Activated CD4-positive, alpha-beta memory T cell treated with anti-CD3 and anti-CD28 coated beads for 36 hours (primary cell): ENCODE measurements around the gene LMF1. TPM values are rescaled to one million over a fixed set of nuclear protein-coding genes. Genes with fewer than 3 reads are reported as not detected.

ENCODE experiments used
- CTCF ChIA-PET: fragments of 350-600 bp; sonication (Branson Sonifier 250); formaldehyde crosslinking; loops from one replicate; lab custom pipeline; 2021; ENCODE audit warnings: antibody characterized with exemption, inconsistent platforms; lab: Charles Lee
- POLR2A ChIA-PET: fragments of 350-600 bp; sonication (Branson Sonifier 250); formaldehyde crosslinking; loops from one replicate; lab custom pipeline; 2021; ENCODE audit warnings: antibody characterized with exemption; lab: Charles Lee
- DNase-seq: peaks from one replicate; pipeline ENCODE4 v3.0.0-alpha.2; 2020
- H3K27ac Mint-ChIP-seq: one replicate; pipeline ENCODE4 v1.8.0; 2021; ENCODE audit warnings: mixed read lengths
- H3K27me3 Mint-ChIP-seq: one replicate; pipeline ENCODE4 v1.8.0; 2021; ENCODE audit warnings: mixed read lengths
- H3K36me3 Mint-ChIP-seq: one replicate; pipeline ENCODE4 v1.8.0; 2021; ENCODE audit warnings: mixed read lengths
- H3K4me1 Mint-ChIP-seq: one replicate; pipeline ENCODE4 v1.8.0; 2021; ENCODE audit warnings: low read depth, mixed read lengths
- H3K4me3 Mint-ChIP-seq: one replicate; pipeline ENCODE4 v1.8.0; 2021; ENCODE audit warnings: mild to moderate bottlenecking, mixed read lengths
- H3K9me3 Mint-ChIP-seq: one replicate; pipeline ENCODE4 v1.8.0; 2021; ENCODE audit warnings: mixed read lengths
- intact Hi-C: fragments of 100-400 bp; cut with micrococcal nuclease; formaldehyde crosslinking; loops from one replicate; pipeline ENCODE4 v1.15.1; 2023
- total RNA-seq, 2 experiments: library from RNA; stranded (reverse); gene quantifications; one replicate each; pipeline ENCODE4 v1.2.3, GENCODE V29; 2021

Gene LMF1
- total RNA-seq, 2 experiments from 2014 or later: 14.4 to 15.4 TPM

- no peaks in the 10 kb centered on the region for H3K9me3 Mint-ChIP-seq
- intact Hi-C loops: loop anchor here (5.0 kb wide), 1 partner anchor 166 kb away; no protein-coding TSS in a partner anchor
- ChIA-PET CTCF (no interaction called here), POLR2A (no interaction called here)
- H3K36me3 Mint-ChIP-seq: no peaks in the 10 kb centered on the region
- H3K4me1 Mint-ChIP-seq: peaks cover 14% of the 10 kb centered on the region
- H3K27me3 Mint-ChIP-seq: no peaks in the 10 kb centered on the region
- no peak overlapping the region for H3K4me3 Mint-ChIP-seq
- no peak for DNase-seq
- no peak overlapping the region for H3K27ac Mint-ChIP-seq
Observed at GRCh38 chr16:973366-973765, 2.6 kb upstream of the LMF1 start.

GRCh38 chr16:972316-973002 lies 1.7 kb upstream of the LMF1 start:
- no peak for DNase-seq
- ChIA-PET CTCF (no interaction called here), POLR2A (no interaction called here)
- Mint-ChIP-seq H3K27ac (no peak overlapping the region), H3K36me3 (no peaks in the 10 kb centered on the region), H3K4me1 (peaks cover 15% of the 10 kb centered on the region), H3K27me3 (no peaks in the 10 kb centered on the region), H3K9me3 (no peaks in the 10 kb centered on the region), H3K4me3 (no peak overlapping the region)
- intact Hi-C loops: loop anchor here (5.0 kb wide), 1 partner anchor 165 kb away; no protein-coding TSS in a partner anchor

- Mint-ChIP-seq H3K4me3 (no peak overlapping the region), H3K27ac (no peak overlapping the region), H3K27me3 (no peaks in the 10 kb centered on the region), H3K36me3 (peaks cover 2% of the 10 kb centered on the region), H3K4me1 (peaks cover 15% of the 10 kb centered on the region), H3K9me3 (no peaks in the 10 kb centered on the region)
- CTCF ChIA-PET: no interaction called here
- POLR2A ChIA-PET: no interaction called here
- intact Hi-C loops: loop anchor here (1.0 to 5.0 kb wide), 4 partner anchors 9 to 165 kb away; partner anchors contain the start of gene SOX8
- no peak for DNase-seq
Observed at GRCh38 chr16:971981-972315, 1.2 kb upstream of the LMF1 start.

- no peak for DNase-seq
- no peak overlapping the region for H3K27ac Mint-ChIP-seq
- intact Hi-C loops: loop anchor here (1.0 to 5.0 kb wide), 4 partner anchors 10 to 164 kb away; partner anchors contain the start of gene SOX8
- peaks cover 15% of the 10 kb centered on the region for H3K4me1 Mint-ChIP-seq
- H3K27me3 Mint-ChIP-seq: no peaks in the 10 kb centered on the region
- no peaks in the 10 kb centered on the region for H3K9me3 Mint-ChIP-seq
- ChIA-PET CTCF (no interaction called here), POLR2A (no interaction called here)
- peaks cover 5% of the 10 kb centered on the region for H3K36me3 Mint-ChIP-seq
- H3K4me3 Mint-ChIP-seq: no peak overlapping the region
Observed at GRCh38 chr16:971582-971905, 760 bp upstream of the LMF1 start.

- no peaks in the 10 kb centered on the region for H3K27me3 Mint-ChIP-seq
- H3K27ac Mint-ChIP-seq: peak overlapping the region; percentile 33
- CTCF ChIA-PET: interaction anchor here (0.7 kb wide), 1 partner anchor 10 kb away, joined by 3 read pairs; no protein-coding TSS in a partner anchor
- peaks cover 3% of the 10 kb centered on the region for H3K9me3 Mint-ChIP-seq
- H3K4me3 Mint-ChIP-seq: peak overlapping the region; percentile 78
- POLR2A ChIA-PET: interaction anchor here (0.7 to 1.4 kb wide), 2 partner anchors 27 to 182 kb away, joined by 3 read pairs; partner anchors contain the start of genes CHTF18 and RPUSD1
- peaks cover 21% of the 10 kb centered on the region for H3K4me1 Mint-ChIP-seq
- H3K36me3 Mint-ChIP-seq: peaks cover 14% of the 10 kb centered on the region
- intact Hi-C loops: loop anchor here (2.0 to 5.0 kb wide), 3 partner anchors 26 to 163 kb away; no protein-coding TSS in a partner anchor
- DNase-seq: no peak
Observed at GRCh38 chr16:970386-970765, 408 bp downstream of the LMF1 start.

GRCh38 chr16:969508-970385 lies 1.0 kb downstream of the LMF1 start:
- intact Hi-C loops: loop anchor here (2.0 to 5.0 kb wide), 3 partner anchors 27 to 162 kb away; no protein-coding TSS in a partner anchor
- POLR2A ChIA-PET: interaction anchor here (0.7 to 1.4 kb wide), 2 partner anchors 28 to 181 kb away, joined by 3 read pairs; partner anchors contain the start of genes CHTF18 and RPUSD1
- H3K9me3 Mint-ChIP-seq: peaks cover 5% of the 10 kb centered on the region
- H3K4me1 Mint-ChIP-seq: peaks cover 27% of the 10 kb centered on the region
- CTCF ChIA-PET: interaction anchor here (0.7 to 1.2 kb wide), 2 partner anchors 11 to 87 kb away, joined by 3 read pairs; no protein-coding TSS in a partner anchor
- peak overlapping the region; percentile 78 for H3K4me3 Mint-ChIP-seq
- peak overlapping the region; percentile 13 for H3K27ac Mint-ChIP-seq
- no peaks in the 10 kb centered on the region for H3K27me3 Mint-ChIP-seq
- peaks cover 18% of the 10 kb centered on the region for H3K36me3 Mint-ChIP-seq
- DNase-seq: peak; percentile 30

- POLR2A ChIA-PET: interaction anchor here (1.0 kb wide), 1 partner anchor 13 kb away, joined by 4 read pairs; the partner anchor contains the start of gene SOX8
- intact Hi-C loops: no loop called here
- no peak for DNase-seq
- Mint-ChIP-seq H3K4me1 (peaks cover 36% of the 10 kb centered on the region), H3K27me3 (no peaks in the 10 kb centered on the region), H3K9me3 (peaks cover 5% of the 10 kb centered on the region), H3K4me3 (peak overlapping the region; percentile 55), H3K36me3 (peaks cover 20% of the 10 kb centered on the region), H3K27ac (no peak overlapping the region)
- CTCF ChIA-PET: interaction anchor here (1.2 kb wide), 1 partner anchor 89 kb away, joined by 3 read pairs; no protein-coding TSS in a partner anchor
Observed at GRCh38 chr16:968620-969019, 2.2 kb downstream of the LMF1 start.

- intact Hi-C loops: no loop called here
- H3K4me3 Mint-ChIP-seq: no peak overlapping the region
- CTCF ChIA-PET: no interaction called here
- H3K4me1 Mint-ChIP-seq: peaks cover 45% of the 10 kb centered on the region
- no peaks in the 10 kb centered on the region for H3K27me3 Mint-ChIP-seq
- peaks cover 20% of the 10 kb centered on the region for H3K36me3 Mint-ChIP-seq
- no peak overlapping the region for H3K27ac Mint-ChIP-seq
- H3K9me3 Mint-ChIP-seq: peaks cover 5% of the 10 kb centered on the region
- DNase-seq: no peak
- POLR2A ChIA-PET: no interaction called here
Observed at GRCh38 chr16:967546-968295, 3.1 kb downstream of the LMF1 start.

- POLR2A ChIA-PET: no interaction called here
- no peaks in the 10 kb centered on the region for H3K27me3 Mint-ChIP-seq
- peaks cover 5% of the 10 kb centered on the region for H3K9me3 Mint-ChIP-seq
- H3K4me1 Mint-ChIP-seq: peaks cover 47% of the 10 kb centered on the region
- H3K4me3 Mint-ChIP-seq: no peak overlapping the region
- peaks cover 20% of the 10 kb centered on the region for H3K36me3 Mint-ChIP-seq
- no peak overlapping the region for H3K27ac Mint-ChIP-seq
- DNase-seq: no peak
- CTCF ChIA-PET: no interaction called here
- intact Hi-C loops: no loop called here
Observed at GRCh38 chr16:967077-967541, 3.7 kb downstream of the LMF1 start.

- peaks cover 20% of the 10 kb centered on the region for H3K36me3 Mint-ChIP-seq
- H3K27ac Mint-ChIP-seq: peak overlapping the region; percentile 58
- H3K4me1 Mint-ChIP-seq: peaks cover 46% of the 10 kb centered on the region
- no peak overlapping the region for H3K4me3 Mint-ChIP-seq
- intact Hi-C loops: no loop called here
- no peaks in the 10 kb centered on the region for H3K27me3 Mint-ChIP-seq
- no peak for DNase-seq
- ChIA-PET CTCF (no interaction called here), POLR2A (no interaction called here)
- peaks cover 5% of the 10 kb centered on the region for H3K9me3 Mint-ChIP-seq
Observed at GRCh38 chr16:966505-966904, 4.3 kb downstream of the LMF1 start.

- Mint-ChIP-seq H3K4me3 (no peak overlapping the region), H3K27me3 (no peaks in the 10 kb centered on the region), H3K27ac (peak overlapping the region; percentile 95), H3K36me3 (peaks cover 20% of the 10 kb centered on the region), H3K4me1 (peaks cover 43% of the 10 kb centered on the region), H3K9me3 (peaks cover 5% of the 10 kb centered on the region)
- ChIA-PET CTCF (no interaction called here), POLR2A (no interaction called here)
- intact Hi-C loops: no loop called here
- DNase-seq: no peak
Observed at GRCh38 chr16:966035-966434, 4.7 kb downstream of the LMF1 start.
